PC-3 (cell line): ENCODE results near the gene ZFAND6. TPM values are rescaled to one million over a fixed set of nuclear protein-coding genes. Genes with fewer than 3 reads are reported as not detected.
A peak's percentile ranks its signal among the peaks of the same experiment; 100 is the strongest.

ENCODE experiments used
- ATAC-seq: fragments of 200-7000 bp; cut with Tn5 transposase; 2 replicates; pipeline ENCODE4 v1.9.1; 2020; ENCODE audit warnings: mild to moderate bottlenecking, moderate library complexity
- BruUV-seq: library from RNA; stranded (reverse); fragments of 400-500 nt; replicated peaks from 2 replicates; lab custom pipeline; 2021; lab: Mats Ljungman, UMichigan
- CTCF ChIA-PET: fragments of 300-600 bp; sonication (Branson Sonifier 250); formaldehyde crosslinking; loops from one replicate; lab custom pipeline; 2022; ENCODE audit warnings: antibody characterized with exemption; lab: Charles Lee
- POLR2A ChIA-PET: fragments of 300-600 bp; sonication (Branson Sonifier 250); formaldehyde crosslinking; loops from one replicate; lab custom pipeline; 2022; ENCODE audit warnings: antibody characterized with exemption; ENCODE audit not compliant: unreplicated experiment; lab: Charles Lee
- DNase-seq: peaks from one replicate; pipeline ENCODE4 v3.0.0-alpha.2; 2015
- H2AFZ ChIP-seq: fragments of 300-600 bp; sonication (generic); 2 replicates; pipeline ENCODE4 v1.6.0; 2016; ENCODE audit warnings: antibody characterized with exemption, low read length
- H3F3A ChIP-seq: fragments of 300-600 bp; sonication (generic); one replicate; pipeline ENCODE4 v1.6.0; 2017; ENCODE audit warnings: antibody characterized with exemption, low read length, control low read depth, mild to moderate bottlenecking; ENCODE audit not compliant: unreplicated experiment
- H3K27ac ChIP-seq: fragments of 300-600 bp; sonication (generic); 2 replicates; pipeline ENCODE4 v1.5.1; 2016; ENCODE audit warnings: mild to moderate bottlenecking, low read length
- H3K27me3 ChIP-seq: fragments of 300-600 bp; sonication (generic); 2 replicates; pipeline ENCODE4 v1.6.1; 2016; ENCODE audit warnings: low read length, mixed read lengths
- H3K36me3 ChIP-seq: fragments of 300-600 bp; sonication (generic); 2 replicates; pipeline ENCODE4 v1.6.1; 2016; ENCODE audit warnings: low read depth, mixed run types, low read length, mixed read lengths
- H3K4me1 ChIP-seq: fragments of 300-600 bp; sonication (generic); 2 replicates; pipeline ENCODE4 v1.5.1; 2016; ENCODE audit warnings: low read length; ENCODE audit not compliant: insufficient read depth
- H3K4me2 ChIP-seq: fragments of 300-600 bp; sonication (generic); 2 replicates; pipeline ENCODE4 v1.6.0; 2016; ENCODE audit warnings: low read length
- H3K4me3 ChIP-seq: fragments of 300-600 bp; sonication (generic); 2 replicates; pipeline ENCODE4 v1.5.1; 2016; ENCODE audit warnings: mild to moderate bottlenecking, low read length, mixed read lengths
- H3K79me2 ChIP-seq: fragments of 300-600 bp; sonication (generic); 2 replicates; pipeline ENCODE4 v1.6.1; 2017; ENCODE audit warnings: low read length, mixed read lengths
- H3K9ac ChIP-seq: fragments of 300-600 bp; sonication (generic); 2 replicates; pipeline ENCODE4 v1.6.0; 2016; ENCODE audit warnings: mild to moderate bottlenecking, low read length
- H3K9me2 ChIP-seq: fragments of 300-600 bp; sonication (generic); replicated peaks from 2 replicates; pipeline ENCODE4 v1.6.1; 2016; ENCODE audit warnings: mixed run types, low read length, mixed read lengths
- H3K9me3 ChIP-seq: fragments of 300-600 bp; sonication (generic); 2 replicates; pipeline ENCODE4 v1.6.1; 2016; ENCODE audit warnings: low read length, mixed read lengths
- H4K20me1 ChIP-seq: fragments of 300-600 bp; sonication (generic); 2 replicates; pipeline ENCODE4 v1.6.1; 2016; ENCODE audit warnings: low read length, mixed read lengths
- CTCF ChIP-seq: fragments of 300-600 bp; sonication (generic); conservative IDR thresholded peaks from 2 replicates; pipeline ENCODE4 v1.5.1; 2017; ENCODE audit warnings: antibody characterized with exemption, low read depth, mild to moderate bottlenecking, low read length
- EZH2 ChIP-seq: fragments of 300-600 bp; sonication (generic); IDR thresholded peaks from one replicate; pipeline ENCODE4 v1.6.1; 2017; ENCODE audit warnings: antibody characterized with exemption, mild to moderate bottlenecking, low read length; ENCODE audit not compliant: unreplicated experiment
- EZH2phosphoT487 ChIP-seq: fragments of 300-600 bp; sonication (generic); IDR thresholded peaks from 2 replicates; pipeline ENCODE4 v1.6.1; 2018; ENCODE audit warnings: mild to moderate bottlenecking, antibody characterized with exemption, low read length, borderline replicate concordance
- intact Hi-C: fragments of 100-400 bp; cut with micrococcal nuclease; formaldehyde crosslinking; loops from 2 replicates; pipeline ENCODE4 v1.9.0; 2023
- total RNA-seq: library from RNA; depleted of rRNA; stranded (reverse); fragments of >200 nt; gene quantifications from 2 replicates; pipeline ENCODE4 v1.2.3, GENCODE V29; 2014

The ZFAND6 gene
- total RNA-seq, 1 experiment from 2014 or later = 96.6 TPM

- Histone ChIP-seq H4K20me1 (peaks cover 34% of the 10 kb centered on the region), H3K4me3 (no peak overlapping the region), H3K27ac (peak overlapping the region; percentile 28; the same call in 1 of the 2 replicates), H3F3A (no peaks in the 10 kb centered on the region), H2AFZ (no peak overlapping the region), H3K36me3 (no peaks in the 10 kb centered on the region; the same call in 1 of the 2 replicates), H3K4me2 (peak overlapping the region; percentile 27; the same call in 1 of the 2 replicates), H3K4me1 (peaks cover 9% of the 10 kb centered on the region), H3K27me3 (no peaks in the 10 kb centered on the region), H3K9me2 (no peaks in the 10 kb centered on the region), H3K9ac (no peak overlapping the region), H3K9me3 (no peaks in the 10 kb centered on the region), H3K79me2 (peaks cover 42% of the 10 kb centered on the region)
- CTCF ChIA-PET = no interaction called here
- TF ChIP-seq CTCF = no peak
- DNase-seq = peak; percentile 67
- POLR2A ChIA-PET = no interaction called here
- BruUV-seq = no TSS peak
- ATAC-seq = peak; percentile 66
- intact Hi-C loops = no loop called here
Observed at GRCh38 chr15:80093854-80094418, 34.5 kb downstream of the ZFAND6 start.

- no TSS peak for BruUV-seq
- no peak overlapping the region for H3K4me2 ChIP-seq
- no peaks in the 10 kb centered on the region for H3F3A ChIP-seq
- H4K20me1 ChIP-seq = peaks cover 22% of the 10 kb centered on the region
- peaks cover 9% of the 10 kb centered on the region for H3K4me1 ChIP-seq
- no peaks in the 10 kb centered on the region for H3K27me3 ChIP-seq
- TF ChIP-seq CTCF = no peak
- H3K27ac ChIP-seq = no peak overlapping the region
- no peaks in the 10 kb centered on the region for H3K36me3 ChIP-seq
- no peaks in the 10 kb centered on the region for H3K9me2 ChIP-seq
- no peak overlapping the region for H2AFZ ChIP-seq
- ChIA-PET CTCF (no interaction called here), POLR2A (no interaction called here)
- DNase-seq = no peak
- ATAC-seq = no peak
- H3K79me2 ChIP-seq = peaks cover 34% of the 10 kb centered on the region
- no peak overlapping the region for H3K4me3 ChIP-seq
- intact Hi-C loops = no loop called here
- no peak overlapping the region for H3K9ac ChIP-seq
- no peaks in the 10 kb centered on the region for H3K9me3 ChIP-seq
Observed at GRCh38 chr15:80095511-80095910, 36.0 kb downstream of the ZFAND6 start.

- Histone ChIP-seq H4K20me1 (peaks cover 22% of the 10 kb centered on the region), H3K27ac (no peak overlapping the region), H3K9ac (no peak overlapping the region), H3K4me2 (no peak overlapping the region), H3K4me1 (peaks cover 9% of the 10 kb centered on the region), H2AFZ (no peak overlapping the region), H3K27me3 (no peaks in the 10 kb centered on the region), H3K9me3 (no peaks in the 10 kb centered on the region), H3K36me3 (no peaks in the 10 kb centered on the region), H3K9me2 (no peaks in the 10 kb centered on the region), H3K79me2 (peaks cover 37% of the 10 kb centered on the region), H3K4me3 (no peak overlapping the region), H3F3A (no peaks in the 10 kb centered on the region)
- no peak for TF ChIP-seq CTCF
- TF ChIP-seq EZH2phosphoT487 = no peak
- no peak for TF ChIP-seq EZH2
- ATAC-seq (no peak), DNase-seq (no peak)
- intact Hi-C loops = no loop called here
- ChIA-PET POLR2A (no interaction called here), CTCF (no interaction called here)
- BruUV-seq = no TSS peak
Observed at GRCh38 chr15:80095969-80096368, 36.5 kb downstream of the ZFAND6 start.
